HEK293 (cell line): Measurements from ENCODE around the gene KYAT1.

Experiments
- CTCF ChIA-PET: fragments of 350-600 bp; formaldehyde crosslinking; extraction: SDS; loops from one replicate; lab custom pipeline; 2021; ENCODE audit warnings: antibody characterized with exemption; lab: Yijun Ruan, JAX
- POLR2A ChIA-PET: fragments of 300-600 bp; formaldehyde crosslinking; extraction: SDS; loops from one replicate; lab custom pipeline; 2020; ENCODE audit warnings: antibody characterized with exemption, inconsistent platforms; lab: Yijun Ruan, JAX
- H3K27ac ChIP-seq: fragments of 200-500 bp; sonication (Bioruptor generic); 2 replicates; pipeline ENCODE4 v1.5.1; 2014; ENCODE audit warnings: low read depth, low read length, control low read depth, inconsistent platforms; ENCODE audit errors: extremely low read depth
- H3K36me3 ChIP-seq, 2 experiments: fragments of 200-500 bp in 1 of 2; sonication (Bioruptor generic) in 1 of 2; 1 replicate in 1 of 2; 2 replicates in 1 of 2; pipeline ENCODE4 v1.5.1; 2014 to 2017; ENCODE audit warnings: inconsistent platforms in 2 of 2, low read length in 2 of 2; ENCODE audit not compliant: control insufficient read depth in 2 of 2, insufficient read depth in 1 of 2
- H3K4me1 ChIP-seq: fragments of 200-500 bp; sonication (Bioruptor generic); 2 replicates; pipeline ENCODE4 v1.5.1; 2014; ENCODE audit warnings: mild to moderate bottlenecking, low read length, inconsistent platforms; ENCODE audit not compliant: control insufficient read depth, insufficient read depth
- H3K4me3 ChIP-seq: 2 replicates; pipeline ENCODE4 v1.5.1; 2011; ENCODE audit warnings: low read depth, mild to moderate bottlenecking, control low read depth, low read length, moderate library complexity
- H3K9me3 ChIP-seq: fragments of 200-500 bp; sonication (Bioruptor generic); 2 replicates; pipeline ENCODE4 v1.5.1; 2014; ENCODE audit warnings: low read depth, low read length, inconsistent platforms; ENCODE audit not compliant: control insufficient read depth, insufficient read depth
- GLIS2 ChIP-seq: fragments of 450-650 bp; formaldehyde crosslinking; IDR thresholded peaks from 2 replicates; pipeline ENCODE4 v1.5.1; 2016; ENCODE audit warnings: missing biosample characterization, missing genetic modification characterization
- KLF7 ChIP-seq: fragments of 450-650 bp; formaldehyde crosslinking; IDR thresholded peaks from 2 replicates; pipeline ENCODE4 v1.5.1; 2016; ENCODE audit warnings: missing biosample characterization, missing genetic modification characterization, borderline replicate concordance
- KLF8 ChIP-seq: fragments of 450-650 bp; formaldehyde crosslinking; IDR thresholded peaks from 2 replicates; pipeline ENCODE4 v1.5.1; 2016; ENCODE audit warnings: missing biosample characterization, missing genetic modification characterization
- OVOL3 ChIP-seq: fragments of 450-650 bp; formaldehyde crosslinking; IDR thresholded peaks from 2 replicates; pipeline ENCODE4 v1.5.1; 2016; ENCODE audit warnings: missing biosample characterization, missing genetic modification characterization
- PBX3 ChIP-seq: sonication (generic); formaldehyde crosslinking; IDR thresholded peaks from 2 replicates; pipeline ENCODE4 v1.8.1; 2022; ENCODE audit warnings: mild to moderate bottlenecking, moderate library complexity, missing genetic modification reagents
- RBAK ChIP-seq: fragments of 450-650 bp; formaldehyde crosslinking; IDR thresholded peaks from 2 replicates; pipeline ENCODE4 v1.5.1; 2016; ENCODE audit warnings: missing biosample characterization, missing genetic modification characterization
- REPIN1 ChIP-seq: fragments of 450-650 bp; formaldehyde crosslinking; IDR thresholded peaks from 2 replicates; pipeline ENCODE4 v1.5.1; 2017; ENCODE audit warnings: missing biosample characterization, missing genetic modification characterization, low read depth
- ZBTB44 ChIP-seq: fragments of 450-650 bp; IDR thresholded peaks from 2 replicates; pipeline ENCODE4 v1.5.1; 2018; ENCODE audit warnings: missing biosample characterization, mild to moderate bottlenecking, missing genetic modification characterization
- ZBTB7A ChIP-seq: fragments of 450-650 bp; formaldehyde crosslinking; IDR thresholded peaks from 2 replicates; pipeline ENCODE4 v1.5.1; 2016; ENCODE audit warnings: low read depth, missing biosample characterization, missing genetic modification characterization
- ZFP69B ChIP-seq: fragments of 450-650 bp; formaldehyde crosslinking; IDR thresholded peaks from 2 replicates; pipeline ENCODE4 v1.5.1; 2016; ENCODE audit warnings: missing biosample characterization, missing genetic modification characterization
- ZNF121 ChIP-seq: fragments of 450-650 bp; formaldehyde crosslinking; IDR thresholded peaks from 2 replicates; pipeline ENCODE4 v1.5.1; 2016; ENCODE audit warnings: missing biosample characterization, missing genetic modification characterization
- ZNF140 ChIP-seq: fragments of 450-650 bp; formaldehyde crosslinking; IDR thresholded peaks from 2 replicates; pipeline ENCODE4 v1.5.1; 2016; ENCODE audit warnings: missing biosample characterization, missing genetic modification characterization
- ZNF292 ChIP-seq: fragments of 450-650 bp; formaldehyde crosslinking; IDR thresholded peaks from 2 replicates; pipeline ENCODE4 v1.5.1; 2016; ENCODE audit warnings: low read depth, missing biosample characterization, missing genetic modification characterization, borderline replicate concordance
- ZNF37A ChIP-seq: fragments of 450-650 bp; IDR thresholded peaks from 2 replicates; pipeline ENCODE4 v1.5.1; 2018; ENCODE audit warnings: missing biosample characterization, missing genetic modification characterization
- ZNF548 ChIP-seq: fragments of 450-650 bp; formaldehyde crosslinking; IDR thresholded peaks from 2 replicates; pipeline ENCODE4 v1.5.1; 2016; ENCODE audit warnings: missing biosample characterization, missing genetic modification characterization
- ZNF600 ChIP-seq: fragments of 450-650 bp; formaldehyde crosslinking; IDR thresholded peaks from 2 replicates; pipeline ENCODE4 v1.5.1; 2016; ENCODE audit warnings: missing biosample characterization, missing genetic modification characterization
- ZNF629 ChIP-seq: fragments of 450-650 bp; formaldehyde crosslinking; IDR thresholded peaks from 2 replicates; pipeline ENCODE4 v1.5.1; 2017; ENCODE audit warnings: missing biosample characterization, missing genetic modification characterization
- ZNF670 ChIP-seq: fragments of 450-650 bp; formaldehyde crosslinking; IDR thresholded peaks from 2 replicates; pipeline ENCODE4 v1.5.1; 2016; ENCODE audit warnings: missing biosample characterization, missing genetic modification characterization, low read depth
- ZXDB ChIP-seq: fragments of 450-650 bp; formaldehyde crosslinking; IDR thresholded peaks from 2 replicates; pipeline ENCODE4 v1.5.1; 2016; ENCODE audit warnings: missing biosample characterization, missing genetic modification characterization
- TF ChIP-seq, protein P1 (sequence below): fragments of 450-650 bp; formaldehyde crosslinking; IDR thresholded peaks from 2 replicates; pipeline ENCODE4 v1.5.1; 2017; ENCODE audit warnings: missing biosample characterization, missing genetic modification characterization
- TF ChIP-seq, protein P2 (sequence below): fragments of 450-650 bp; formaldehyde crosslinking; IDR thresholded peaks from 2 replicates; pipeline ENCODE4 v1.5.1; 2016; ENCODE audit warnings: missing biosample characterization, missing genetic modification characterization

Gene KYAT1

GRCh38 chr9:128916745-128917144 lies 35.0 kb upstream of the KYAT1 start:
- H3K4me3 ChIP-seq = no peak overlapping the region
- no peaks in the 10 kb centered on the region for H3K9me3 ChIP-seq
- CTCF ChIA-PET = no interaction called here
- no peak overlapping the region for H3K27ac ChIP-seq
- H3K4me1 ChIP-seq = no peaks in the 10 kb centered on the region
- peaks cover 0 to 33% of the 10 kb centered on the region in 2 experiments; a peak in 1 of 3 replicates for H3K36me3 ChIP-seq
- TF ChIP-seq ZNF121 (tag by site-specific recombination) (no peak), GLIS2 (tag by site-specific recombination) (no peak)
- TF ChIP-seq, all 188 proteins: peak for 0
- POLR2A ChIA-PET = no interaction called here

DNA sequence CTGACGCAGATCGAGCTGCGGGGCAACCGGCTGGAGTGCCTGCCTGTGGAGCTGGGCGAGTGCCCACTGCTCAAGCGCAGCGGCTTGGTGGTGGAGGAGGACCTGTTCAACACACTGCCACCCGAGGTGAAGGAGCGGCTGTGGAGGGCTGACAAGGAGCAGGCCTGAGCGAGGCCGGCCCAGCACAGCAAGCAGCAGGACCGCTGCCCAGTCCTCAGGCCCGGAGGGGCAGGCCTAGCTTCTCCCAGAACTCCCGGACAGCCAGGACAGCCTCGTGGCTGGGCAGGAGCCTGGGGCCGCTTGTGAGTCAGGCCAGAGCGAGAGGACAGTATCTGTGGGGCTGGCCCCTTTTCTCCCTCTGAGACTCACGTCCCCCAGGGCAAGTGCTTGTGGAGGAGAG lies 34.5 kb upstream of the KYAT1 start:
- CTCF ChIA-PET = interaction anchor here (0.9 to 1.0 kb wide), 2 partner anchors 11 to 53 kb away, joined by 3 to 8 read pairs; no protein-coding TSS in a partner anchor
- TF ChIP-seq PBX3 (CRISPR knock-in tag) (no peak), ZBTB44 (no peak), OVOL3 (tag by site-specific recombination) (no peak)
- H3K9me3 ChIP-seq = no peaks in the 10 kb centered on the region
- H3K4me3 ChIP-seq = no peak overlapping the region
- H3K4me1 ChIP-seq = no peaks in the 10 kb centered on the region
- H3K27ac ChIP-seq = no peak overlapping the region
- POLR2A ChIA-PET = no interaction called here
- H3K36me3 ChIP-seq = peaks cover 0 to 33% of the 10 kb centered on the region in 2 experiments; a peak in 1 of 3 replicates

DNA sequence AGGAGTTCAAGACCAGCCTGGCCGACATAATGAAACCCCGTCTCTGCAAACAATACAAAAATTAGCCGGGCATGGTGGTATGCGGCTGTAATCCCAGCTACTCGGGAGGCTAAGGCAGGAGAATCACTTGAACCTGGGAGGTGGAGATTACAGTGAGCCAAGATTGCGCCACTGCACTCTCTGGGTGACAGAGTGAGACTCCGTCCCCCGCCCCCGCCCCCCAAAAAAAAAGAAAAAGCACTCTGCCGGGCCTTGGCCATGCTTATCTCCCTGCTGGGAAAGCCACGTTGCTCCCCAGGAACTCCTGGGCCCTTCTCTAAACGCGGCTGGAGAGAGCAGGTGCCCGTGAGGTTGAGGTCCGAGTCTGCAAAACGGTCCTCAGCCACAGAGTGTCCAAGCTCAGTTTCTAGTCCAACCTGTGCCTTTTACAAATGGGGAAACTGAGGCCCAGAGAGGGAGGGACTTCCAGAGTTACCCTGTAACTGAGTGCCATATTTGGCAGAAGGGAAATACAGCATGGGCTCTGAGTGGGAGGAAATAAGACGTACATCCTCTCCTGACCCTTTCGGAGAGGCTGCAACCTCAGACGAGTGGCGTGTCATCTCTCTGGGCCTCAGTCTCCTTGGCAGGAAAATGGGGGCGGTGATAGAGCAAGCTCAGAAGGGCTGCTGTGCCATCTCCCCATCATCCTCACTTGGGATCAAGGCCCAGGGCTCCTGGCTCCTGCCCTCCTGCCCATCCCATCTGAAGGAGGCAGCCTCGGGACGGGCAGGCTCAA lies 32.4 kb upstream of the KYAT1 start:
- no peak overlapping the region for H3K27ac ChIP-seq
- H3K4me3 ChIP-seq = no peak overlapping the region
- POLR2A ChIA-PET = no interaction called here
- H3K9me3 ChIP-seq = no peaks in the 10 kb centered on the region
- TF ChIP-seq, protein P1, sequence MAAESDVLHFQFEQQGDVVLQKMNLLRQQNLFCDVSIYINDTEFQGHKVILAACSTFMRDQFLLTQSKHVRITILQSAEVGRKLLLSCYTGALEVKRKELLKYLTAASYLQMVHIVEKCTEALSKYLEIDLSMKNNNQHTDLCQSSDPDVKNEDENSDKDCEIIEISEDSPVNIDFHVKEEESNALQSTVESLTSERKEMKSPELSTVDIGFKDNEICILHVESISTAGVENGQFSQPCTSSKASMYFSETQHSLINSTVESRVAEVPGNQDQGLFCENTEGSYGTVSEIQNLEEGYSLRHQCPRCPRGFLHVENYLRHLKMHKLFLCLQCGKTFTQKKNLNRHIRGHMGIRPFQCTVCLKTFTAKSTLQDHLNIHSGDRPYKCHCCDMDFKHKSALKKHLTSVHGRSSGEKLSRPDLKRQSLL (tag by site-specific recombination) = no peak
- TF ChIP-seq ZNF292 (tag by site-specific recombination) (no peak), ZXDB (tag by site-specific recombination) (no peak), ZNF140 (no peak), RBAK (no peak), ZNF37A (tag by site-specific recombination) (no peak), ZNF600 (no peak), KLF8 (tag by site-specific recombination) (no peak), ZNF548 (tag by site-specific recombination) (no peak), ZNF670 (tag by site-specific recombination) (no peak), REPIN1 (no peak), KLF7 (tag by site-specific recombination) (no peak), ZFP69B (no peak), ZBTB7A (no peak), ZNF629 (no peak)
- TF ChIP-seq, protein P2, sequence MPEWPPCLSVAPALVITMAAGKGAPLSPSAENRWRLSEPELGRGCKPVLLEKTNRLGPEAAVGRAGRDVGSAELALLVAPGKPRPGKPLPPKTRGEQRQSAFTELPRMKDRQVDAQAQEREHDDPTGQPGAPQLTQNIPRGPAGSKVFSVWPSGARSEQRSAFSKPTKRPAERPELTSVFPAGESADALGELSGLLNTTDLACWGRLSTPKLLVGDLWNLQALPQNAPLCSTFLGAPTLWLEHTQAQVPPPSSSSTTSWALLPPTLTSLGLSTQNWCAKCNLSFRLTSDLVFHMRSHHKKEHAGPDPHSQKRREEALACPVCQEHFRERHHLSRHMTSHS (tag by site-specific recombination) = no peak
- H3K36me3 ChIP-seq = peaks cover 0 to 52% of the 10 kb centered on the region in 2 experiments; a peak in 1 of 3 replicates
- CTCF ChIA-PET = interaction anchor here (1.0 kb wide), 1 partner anchor 50 kb away, joined by 3 read pairs; no protein-coding TSS in a partner anchor
- H3K4me1 ChIP-seq = no peaks in the 10 kb centered on the region
